ENCODE results near the gene AMPD2.

AMPD2 gene

DNA sequence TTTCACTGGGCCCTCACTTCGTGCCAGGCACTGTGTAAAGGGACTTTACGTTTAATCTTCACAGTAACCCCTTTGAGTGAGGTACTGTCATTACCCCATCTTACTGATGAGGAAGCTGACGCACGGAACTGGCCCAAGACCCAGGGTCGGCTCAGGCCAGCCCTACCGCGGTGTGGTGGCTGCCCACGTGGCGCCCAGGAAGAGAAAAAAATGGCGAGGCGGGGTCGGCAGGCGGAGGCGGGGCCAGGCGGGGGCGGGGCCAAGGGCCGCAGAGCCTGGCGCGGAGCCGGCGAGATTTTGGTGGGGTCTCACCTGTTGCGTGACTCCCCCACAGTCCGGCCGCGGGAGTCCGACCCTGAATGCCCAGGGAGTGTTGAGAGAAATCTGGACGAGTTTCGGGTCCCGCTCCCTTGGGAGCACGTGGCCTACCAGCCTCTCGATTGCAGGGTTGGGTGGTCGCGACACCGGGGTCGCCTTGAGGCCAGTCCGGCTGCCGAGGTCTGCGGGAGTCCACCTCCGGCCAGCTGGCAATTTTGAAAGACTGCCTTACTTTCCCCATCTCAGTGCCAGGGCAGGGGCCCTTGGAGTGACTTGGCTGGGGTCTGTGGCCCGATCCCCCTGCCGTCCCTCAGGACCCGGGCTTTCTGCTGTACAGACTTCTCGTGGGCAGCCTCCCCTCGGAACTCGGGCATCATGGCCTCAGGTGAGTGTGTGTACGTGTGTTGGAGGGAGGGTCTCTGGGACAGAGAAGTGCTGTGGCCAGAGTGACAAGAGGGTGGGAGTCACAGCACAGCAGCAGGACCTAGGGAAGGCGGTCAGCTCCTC, at the start of gene AMPD2, which contains the start of gene GNAT2:
Gene AMPD2, plus strand, starts transcription at position 262 of the 825 bp plus-strand sequence. CDS start 1,339 bp downstream, outside the sequence.
Gene GNAT2, minus strand, starts transcription at position 41 of the 825 bp plus-strand sequence. CDS start 6,746 bp downstream, outside the sequence.
- peak; percentile 55 for DNase-seq (ENCODE audit: low read depth)

DNA sequence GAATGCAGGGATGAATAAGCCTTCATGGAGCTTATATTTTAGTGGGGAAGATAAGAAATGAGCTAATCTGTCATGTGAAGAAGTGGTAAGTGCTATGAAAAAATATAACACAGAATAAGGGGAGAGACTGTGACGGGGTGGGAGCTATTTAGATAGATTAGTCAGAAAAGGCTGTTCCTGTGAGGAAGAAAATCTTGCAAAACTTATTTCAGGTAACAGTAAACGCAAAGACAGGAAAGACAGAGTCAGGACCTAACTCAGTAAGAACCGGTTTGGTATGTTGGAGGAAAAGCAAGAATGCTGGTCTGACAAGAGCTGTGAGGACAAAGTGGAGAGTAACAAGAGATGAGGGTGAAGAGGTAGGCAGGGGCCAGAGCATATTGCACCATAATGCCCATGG, 49.2 kb upstream of the AMPD2 start:
- DNase-seq (ENCODE audit: low read depth), result no peak

DNA sequence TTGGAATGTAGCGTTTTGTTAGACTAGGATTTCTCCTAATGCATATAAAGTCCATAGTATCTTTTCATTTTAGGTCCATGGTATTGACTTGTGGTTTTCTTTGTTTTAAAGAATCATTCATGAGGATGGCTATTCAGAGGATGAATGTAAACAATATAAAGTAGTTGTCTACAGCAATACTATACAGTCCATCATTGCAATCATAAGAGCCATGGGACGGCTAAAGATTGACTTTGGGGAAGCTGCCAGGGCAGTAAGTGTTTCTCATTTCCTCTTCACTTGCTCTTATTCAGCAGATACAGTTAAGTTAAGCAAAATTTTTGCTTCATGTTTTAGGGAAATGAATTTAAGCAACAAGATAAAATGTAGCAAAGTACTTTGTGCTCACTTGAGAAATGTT, 45.9 kb upstream of the AMPD2 start:
- no peak for DNase-seq (ENCODE audit: low read depth)

DNA sequence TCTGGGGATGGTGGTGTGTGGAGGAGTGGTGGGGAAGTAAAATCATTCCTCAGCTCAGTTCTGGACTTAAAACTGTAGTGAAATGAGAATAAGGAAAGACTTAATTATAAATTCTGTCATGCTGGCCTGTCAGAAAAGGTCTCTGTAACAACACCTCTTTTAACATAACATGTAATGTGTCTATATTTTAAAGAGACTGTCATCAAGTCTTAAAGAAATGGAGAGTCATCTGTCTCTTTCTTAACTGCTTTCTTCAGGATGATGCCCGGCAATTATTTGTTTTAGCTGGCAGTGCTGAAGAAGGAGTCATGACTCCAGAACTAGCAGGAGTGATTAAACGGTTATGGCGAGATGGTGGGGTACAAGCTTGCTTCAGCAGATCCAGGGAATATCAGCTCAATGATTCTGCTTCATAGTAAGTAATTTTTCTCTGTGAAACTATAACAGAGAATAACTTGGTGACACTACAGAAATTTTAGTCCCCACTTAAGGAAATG, 40.6 kb upstream of the AMPD2 start:
- no peak for DNase-seq (ENCODE audit: low read depth)

DNA sequence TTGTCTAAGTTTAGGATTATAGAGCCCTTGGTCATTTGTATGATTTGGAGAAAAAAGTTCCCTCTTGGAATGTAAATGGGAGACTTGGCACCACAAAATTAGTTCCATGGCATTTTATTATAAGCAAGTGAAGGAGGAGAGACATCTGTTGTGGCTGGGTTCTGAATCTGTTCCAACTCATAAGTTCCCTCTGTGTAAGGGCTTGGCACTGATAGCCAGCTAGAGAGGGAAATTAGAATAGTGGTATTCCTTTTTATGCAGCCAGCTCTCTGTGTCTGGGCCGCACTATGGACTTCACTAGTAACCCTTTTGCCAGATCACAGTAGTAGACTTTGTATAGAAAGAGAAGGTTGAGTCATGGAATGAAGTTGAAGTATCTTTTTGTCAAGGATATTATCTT, 40.1 kb upstream of the AMPD2 start:
- no peak for DNase-seq (ENCODE audit: low read depth)

DNA sequence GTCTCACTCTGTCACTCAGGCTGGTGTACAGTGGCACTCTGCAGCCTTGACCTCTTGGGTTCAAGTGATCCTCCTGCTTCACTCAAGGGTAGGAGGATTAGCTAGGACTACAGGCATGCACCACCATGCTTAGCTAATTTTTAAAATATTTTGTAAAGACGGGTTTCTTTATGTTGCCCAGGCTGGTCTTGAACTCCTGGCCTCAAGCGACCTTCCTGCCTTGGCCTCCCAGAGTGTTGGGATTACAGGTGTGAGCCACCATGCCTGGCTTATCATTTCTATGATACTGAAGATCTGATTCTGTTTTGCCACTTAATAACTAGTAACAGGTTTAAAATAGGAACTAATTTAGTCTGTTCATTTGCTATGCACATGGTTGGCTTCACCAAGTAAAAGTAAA, 37.6 kb upstream of the AMPD2 start:
- no peak for DNase-seq (ENCODE audit: low read depth)

DNA sequence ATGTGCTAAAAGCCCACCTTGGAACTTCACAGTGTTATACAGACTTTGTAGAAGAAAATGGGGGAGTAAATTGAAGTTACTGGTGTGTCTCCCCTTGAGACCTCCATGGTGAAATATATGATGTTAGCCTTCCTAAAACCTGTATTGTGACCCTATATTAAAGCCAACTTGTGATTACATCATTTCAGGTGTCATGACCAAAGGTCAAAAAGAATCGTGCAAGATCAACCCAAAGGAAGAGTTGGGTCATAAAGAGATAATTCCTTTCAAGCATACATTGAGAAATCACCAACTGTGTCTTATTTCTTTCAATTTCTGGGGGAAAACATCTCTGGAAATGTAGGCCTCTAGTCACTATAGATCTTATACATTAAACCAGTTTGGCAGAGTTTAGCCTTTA, 34.9 kb upstream of the AMPD2 start:
- no peak for DNase-seq (ENCODE audit: low read depth)

DNA sequence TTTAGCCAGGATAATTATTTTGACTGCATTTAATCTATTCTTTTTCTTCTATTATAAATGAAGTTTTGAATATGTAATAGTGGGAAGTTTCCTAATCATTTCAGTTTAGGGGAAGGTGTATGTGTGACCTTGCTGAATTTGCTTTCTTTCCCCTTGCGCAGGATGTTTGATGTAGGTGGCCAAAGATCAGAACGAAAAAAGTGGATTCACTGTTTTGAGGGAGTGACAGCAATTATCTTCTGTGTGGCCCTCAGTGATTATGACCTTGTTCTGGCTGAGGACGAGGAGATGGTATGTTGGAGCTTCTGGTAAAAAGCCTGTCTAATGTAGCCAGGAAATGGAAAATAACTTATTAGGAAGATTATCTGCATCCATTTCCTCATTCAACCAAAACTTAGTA, 33.6 kb upstream of the AMPD2 start:
- no peak for DNase-seq (ENCODE audit: low read depth)

DNA sequence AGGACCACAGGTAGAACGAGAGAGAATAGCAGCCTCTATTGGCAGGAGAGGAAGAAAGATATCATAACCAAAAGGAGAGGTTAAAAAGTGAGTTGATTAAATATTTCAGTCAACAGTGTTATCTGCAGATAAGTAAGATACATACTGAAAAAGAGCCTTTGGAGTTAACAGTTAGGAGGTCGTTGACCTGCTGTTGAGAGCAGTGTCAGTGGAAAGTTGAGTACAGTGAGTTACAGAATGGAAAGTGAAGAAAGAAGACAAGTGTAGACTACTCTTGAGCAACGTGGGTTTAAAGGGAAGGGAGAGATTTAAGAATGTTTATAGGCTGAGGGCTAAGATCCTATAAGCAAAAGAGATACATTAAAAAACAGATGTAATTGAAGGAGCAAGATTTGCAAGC, 30.5 kb upstream of the AMPD2 start:
- no peak for DNase-seq (ENCODE audit: low read depth)

DNA sequence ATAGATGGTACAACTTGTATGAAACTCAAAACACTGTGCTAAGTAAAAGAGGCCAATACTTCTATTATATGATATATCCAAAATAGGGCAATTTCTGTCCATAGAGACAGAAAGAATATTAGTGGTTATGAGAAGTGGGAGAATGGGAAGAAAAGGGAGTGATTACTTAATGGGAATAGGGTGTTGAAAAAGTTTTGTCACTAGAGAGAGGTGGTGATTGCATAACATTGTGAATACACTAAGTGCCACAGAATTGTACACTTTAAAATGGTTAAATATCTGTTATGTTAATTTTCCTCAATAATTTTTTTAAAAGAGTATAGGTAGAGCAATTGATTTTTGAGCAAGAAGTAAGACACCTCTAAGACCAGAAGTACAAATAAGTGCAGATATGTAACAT, 30.0 kb upstream of the AMPD2 start:
- no peak for DNase-seq (ENCODE audit: low read depth)

DNA sequence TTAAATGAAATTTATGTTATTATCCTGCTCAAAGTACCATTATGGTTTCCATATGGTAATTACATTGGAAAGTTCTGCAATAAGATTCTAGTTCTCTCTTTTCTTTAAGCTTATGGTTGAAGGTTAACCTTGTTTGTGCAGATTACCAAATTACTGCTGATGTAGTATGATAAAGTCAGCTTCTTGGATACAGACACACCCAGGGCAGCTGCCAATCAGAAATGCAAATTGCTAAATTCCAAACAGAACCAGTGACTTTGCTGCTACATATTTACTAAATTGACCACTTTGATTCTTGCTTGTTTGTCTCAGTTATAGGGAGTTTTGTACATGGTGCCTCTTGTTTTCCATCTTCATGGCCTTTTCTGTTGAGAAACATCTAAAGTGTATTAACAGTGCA, 26.7 kb upstream of the AMPD2 start:
- DNase-seq (ENCODE audit: low read depth), result no peak

DNA sequence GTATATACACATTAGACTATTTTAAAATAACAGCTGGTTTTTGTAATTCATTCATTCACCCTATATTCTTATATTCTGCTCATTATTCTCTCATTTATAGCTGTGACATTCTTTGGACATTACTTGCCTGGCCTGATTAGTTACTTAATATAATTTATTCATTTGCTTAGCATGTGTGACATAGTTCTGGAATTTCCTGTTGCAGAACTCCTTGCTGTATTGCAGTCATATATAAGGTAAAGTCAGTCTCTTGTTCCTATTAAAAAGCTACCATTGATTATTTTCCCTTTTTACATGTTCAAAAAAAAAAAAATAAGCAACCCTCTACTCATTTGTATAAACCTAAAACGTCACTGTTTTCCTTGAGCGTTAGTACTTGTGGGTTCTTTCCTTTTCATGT, 24.1 kb upstream of the AMPD2 start:
- DNase-seq (ENCODE audit: low read depth), result no peak

DNA sequence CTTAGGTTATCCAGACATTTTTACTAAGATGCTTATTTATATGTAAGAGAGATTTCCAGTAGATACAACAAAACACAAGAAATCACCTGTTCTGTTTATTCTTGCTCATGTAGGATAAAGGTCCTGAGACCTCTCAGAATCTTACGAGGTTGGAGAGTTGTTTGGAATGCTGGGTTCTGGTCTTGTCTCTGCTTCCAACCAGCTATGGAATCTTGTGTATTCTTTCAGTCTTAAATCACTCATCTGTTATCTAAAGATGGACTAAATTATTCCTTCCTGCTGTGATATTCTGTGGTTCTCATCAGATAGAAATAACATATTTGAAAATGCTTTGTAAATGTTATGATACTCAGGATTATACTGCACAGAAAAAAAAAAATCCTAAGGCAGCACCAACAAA, 21.5 kb upstream of the AMPD2 start:
- no peak for DNase-seq (ENCODE audit: low read depth)

DNA sequence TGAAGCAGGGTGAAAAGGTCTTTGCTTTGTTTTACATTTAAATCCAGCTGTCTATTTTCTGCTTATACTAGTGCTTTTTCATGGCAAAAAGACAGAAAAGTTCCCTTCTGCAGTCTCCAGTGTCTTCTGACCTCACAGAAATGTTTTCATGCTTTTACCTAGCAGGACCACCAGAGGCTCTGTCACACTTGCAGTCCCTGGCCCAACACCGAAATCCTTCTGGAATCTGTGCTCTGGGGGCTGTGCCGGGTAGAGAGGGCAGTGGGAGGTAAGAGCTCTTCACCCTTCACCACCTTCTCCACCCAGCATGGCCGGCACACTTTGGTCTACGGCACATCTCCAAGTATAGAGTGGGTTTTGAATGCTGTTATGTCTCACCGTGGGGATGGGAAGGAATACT, 21.0 kb upstream of the AMPD2 start:
- DNase-seq (ENCODE audit: low read depth), result no peak

DNA sequence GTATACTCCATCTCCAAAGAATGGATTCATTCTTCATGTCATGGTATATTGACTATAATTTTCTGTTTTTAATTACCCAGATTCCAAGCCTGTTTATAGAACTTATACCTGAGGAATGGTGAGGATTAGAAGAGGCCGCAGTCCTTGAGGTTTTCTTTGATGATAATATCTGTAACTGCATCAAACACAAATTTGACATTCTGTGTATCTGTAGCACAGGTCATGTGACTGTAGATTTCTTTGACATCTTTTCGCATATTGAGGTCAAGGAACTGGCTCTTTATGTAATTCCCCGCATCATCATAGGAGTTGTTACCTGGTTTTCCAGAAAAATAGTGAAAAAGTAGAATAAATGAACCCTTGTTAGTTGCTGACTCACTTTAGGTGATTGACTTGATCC, 16.4 kb upstream of the AMPD2 start:
- no peak for DNase-seq (ENCODE audit: low read depth)

DNA sequence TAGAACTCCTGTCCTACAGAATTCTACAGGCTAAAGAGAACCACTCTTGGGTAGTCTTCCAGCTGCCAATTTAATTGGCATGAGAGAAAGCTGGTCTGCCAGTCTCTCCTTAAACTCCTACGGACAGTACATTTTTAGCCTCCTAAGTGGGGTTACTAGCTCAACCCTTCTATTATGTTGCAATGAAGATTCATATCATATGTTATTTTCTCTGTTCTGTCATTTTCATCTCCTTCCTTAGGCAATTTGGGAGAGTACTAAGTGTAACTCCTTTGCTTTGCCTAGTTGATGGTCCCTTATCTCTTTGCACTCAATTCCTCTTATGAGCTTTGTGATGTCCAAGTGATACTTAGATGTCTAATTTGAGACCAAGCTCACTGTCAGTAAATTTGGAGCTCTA, 14.3 kb upstream of the AMPD2 start:
- DNase-seq (ENCODE audit: low read depth), result no peak

DNA sequence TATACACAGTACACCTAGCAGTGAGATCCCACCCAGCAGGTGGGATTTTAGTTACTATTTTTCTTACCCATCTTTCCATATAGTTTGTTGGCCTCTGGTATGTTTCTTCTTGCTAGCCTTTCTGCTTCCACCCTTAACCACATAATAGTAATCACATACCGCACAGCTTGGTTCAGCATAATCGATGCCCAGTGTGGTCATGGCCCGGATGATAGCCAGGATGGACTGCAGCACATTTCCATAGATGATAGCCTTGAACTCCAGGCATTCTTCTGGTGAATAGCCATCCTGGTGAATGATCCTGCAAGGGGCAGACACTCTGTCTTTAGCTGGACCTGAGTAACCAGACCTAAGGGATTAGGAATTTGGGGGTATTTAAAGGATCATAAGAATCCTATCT, 9.8 kb upstream of the AMPD2 start:
- no peak for DNase-seq (ENCODE audit: low read depth)

DNA sequence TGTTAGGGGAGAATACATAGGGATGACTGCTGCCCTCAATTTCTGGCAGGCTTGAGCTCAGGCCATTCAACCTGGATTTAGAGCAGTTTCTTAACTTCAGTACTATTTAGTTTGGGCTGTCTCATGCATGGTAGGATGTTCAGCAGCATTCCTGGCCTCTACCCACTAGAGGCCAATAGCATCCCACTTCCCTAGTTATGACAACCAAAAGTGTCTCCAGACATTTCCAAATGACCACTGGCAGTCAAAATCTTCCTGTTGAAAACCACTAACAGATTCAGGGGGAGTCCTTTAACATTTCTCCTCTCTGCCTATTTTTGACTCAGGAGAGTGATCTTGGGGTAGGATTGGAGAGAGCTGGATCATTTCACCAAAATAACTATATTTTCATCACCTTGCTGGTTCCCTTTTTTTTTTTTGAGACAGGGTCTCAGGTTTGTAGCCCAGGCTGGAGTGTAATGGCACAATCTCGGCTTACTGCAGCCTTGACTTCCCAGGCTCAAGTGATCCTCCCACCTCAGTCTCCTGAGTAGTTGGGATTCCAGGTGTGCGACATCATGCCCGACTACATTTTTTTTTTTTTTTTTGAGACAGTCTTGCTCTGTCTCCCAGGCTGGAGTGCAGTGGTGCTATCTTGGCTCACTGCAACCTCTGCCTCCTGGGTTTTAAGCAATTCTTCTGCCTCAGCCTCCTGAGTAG, 8.9 kb upstream of the AMPD2 start:
- DNase-seq (ENCODE audit: low read depth), result no peak

DNA sequence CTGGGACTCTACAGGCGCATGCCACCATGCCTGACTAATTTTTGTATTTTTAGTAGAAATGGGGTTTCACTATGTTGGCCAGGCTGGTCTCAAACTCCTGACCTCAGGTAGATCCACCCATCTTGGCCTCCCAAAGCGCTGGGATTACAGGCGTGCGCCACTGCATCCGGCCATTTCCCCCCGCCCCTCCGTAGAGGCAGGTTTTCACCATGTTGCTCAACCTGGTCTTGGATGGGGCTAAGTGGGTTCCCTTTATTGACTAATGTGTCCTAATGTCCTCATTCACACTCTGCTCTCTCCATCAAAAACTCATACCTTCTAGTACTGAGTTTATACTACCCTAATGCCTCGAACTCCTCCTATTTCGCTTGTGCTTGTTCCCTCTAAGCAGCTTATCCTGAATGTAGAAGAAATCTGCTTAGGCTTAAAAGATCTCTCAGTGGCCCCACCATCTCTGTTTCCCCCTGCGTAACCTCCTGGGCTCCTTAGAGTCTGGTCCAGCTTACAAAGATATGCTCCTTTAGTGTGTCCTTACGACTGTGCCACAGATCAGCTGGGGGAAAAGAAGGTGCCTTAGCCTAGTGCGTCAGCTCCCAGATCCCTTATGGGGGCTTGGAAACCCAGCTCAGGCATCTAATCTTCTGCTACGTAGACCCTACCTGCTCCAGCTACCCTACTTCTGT, 8.2 kb upstream of the AMPD2 start:
- no peak for DNase-seq (ENCODE audit: low read depth)

DNA sequence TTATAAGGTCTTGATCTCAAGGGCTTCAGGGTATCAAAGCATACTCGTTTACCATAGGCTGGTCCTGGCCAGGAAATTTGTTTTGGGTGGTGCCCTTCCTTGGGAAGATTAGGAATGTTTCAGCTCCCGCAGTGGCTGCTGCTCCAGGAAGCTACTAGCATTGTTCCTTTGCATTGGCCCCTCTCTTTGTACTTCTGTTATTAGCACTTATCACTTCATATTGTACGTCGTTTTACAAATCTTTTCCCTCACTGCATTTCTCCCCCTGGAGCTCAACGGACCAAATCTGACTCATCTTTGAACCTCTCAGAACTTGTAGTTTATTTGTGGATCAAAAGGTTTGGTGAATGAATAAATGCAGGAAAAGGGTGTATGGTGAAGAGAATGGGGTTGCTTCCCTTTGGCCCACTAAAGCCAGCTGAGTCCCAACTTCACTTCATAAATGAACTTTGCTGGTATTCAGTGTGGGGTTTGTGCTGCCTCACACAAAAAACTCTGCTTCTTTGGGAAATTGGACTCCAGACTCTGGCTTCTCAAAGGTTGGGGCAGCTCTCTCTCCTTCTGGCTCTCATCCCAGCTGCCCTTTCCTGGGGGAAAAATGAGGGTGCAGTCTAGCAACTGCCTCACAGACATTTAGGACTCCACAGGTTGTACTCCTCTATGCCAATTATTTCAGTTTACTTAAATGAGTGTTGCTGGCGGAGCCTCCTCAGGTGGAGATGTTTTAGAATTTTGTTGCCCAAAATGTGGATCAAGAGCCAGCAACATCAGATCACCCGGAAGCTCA, 6.1 kb upstream of the AMPD2 start:
- no peak for DNase-seq (ENCODE audit: low read depth)

DNA sequence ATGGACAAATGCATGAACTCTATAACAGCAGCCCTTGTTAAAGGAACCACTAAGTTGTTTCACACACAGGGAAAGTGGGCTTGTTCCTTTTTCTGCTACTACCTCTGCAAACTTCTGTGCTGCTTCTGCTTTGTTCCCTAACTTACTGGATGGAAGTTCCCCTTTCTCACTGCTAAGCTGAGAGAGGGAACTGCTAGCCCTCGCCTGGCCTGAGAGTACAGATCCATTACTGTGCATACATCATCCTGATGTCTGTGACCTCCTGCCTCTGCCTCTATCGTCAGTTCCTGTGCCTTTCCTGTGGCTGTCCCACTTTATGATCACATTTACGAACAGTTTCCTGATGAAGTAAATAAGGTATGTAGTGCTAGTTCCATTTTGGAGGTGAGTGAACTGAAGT, 3.8 kb upstream of the AMPD2 start:
- DNase-seq (ENCODE audit: low read depth), result no peak

DNA sequence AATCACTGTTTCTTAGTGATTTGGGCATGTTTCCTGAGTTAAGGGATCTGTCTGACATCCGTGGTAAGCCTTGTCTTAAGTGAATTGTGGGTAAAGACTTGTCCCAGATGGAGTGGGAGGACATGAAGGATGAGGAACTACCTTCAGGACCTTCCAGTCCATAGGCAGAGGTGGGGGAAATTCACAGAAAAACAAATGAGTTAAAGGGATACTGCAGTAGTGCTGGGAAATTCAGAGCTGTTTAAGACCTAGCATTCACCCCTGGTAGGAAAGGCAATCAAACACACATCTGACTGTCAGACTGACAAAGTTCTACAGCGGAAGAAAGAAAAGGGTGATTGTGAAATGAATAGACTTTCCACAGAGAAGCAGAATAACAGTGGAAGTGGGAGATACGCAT, 3.2 kb upstream of the AMPD2 start:
- DNase-seq (ENCODE audit: low read depth), result no peak

Measured in stimulated activated CD8-positive, alpha-beta memory T cell treated with anti-CD3 and anti-CD28 coated beads, Interleukin-7, amount 100 ng/mL, for 24 hours (primary cell).